Measurements from ENCODE around the gene ETV4. TPM values are rescaled to one million over a fixed set of nuclear protein-coding genes. Genes with fewer than 3 reads are reported as not detected.

The ETV4 gene
- polyA plus RNA-seq, 2 of the 4 experiments (the other 2 are of a cell fraction), result 18.5 to 39.1 TPM

DNA sequence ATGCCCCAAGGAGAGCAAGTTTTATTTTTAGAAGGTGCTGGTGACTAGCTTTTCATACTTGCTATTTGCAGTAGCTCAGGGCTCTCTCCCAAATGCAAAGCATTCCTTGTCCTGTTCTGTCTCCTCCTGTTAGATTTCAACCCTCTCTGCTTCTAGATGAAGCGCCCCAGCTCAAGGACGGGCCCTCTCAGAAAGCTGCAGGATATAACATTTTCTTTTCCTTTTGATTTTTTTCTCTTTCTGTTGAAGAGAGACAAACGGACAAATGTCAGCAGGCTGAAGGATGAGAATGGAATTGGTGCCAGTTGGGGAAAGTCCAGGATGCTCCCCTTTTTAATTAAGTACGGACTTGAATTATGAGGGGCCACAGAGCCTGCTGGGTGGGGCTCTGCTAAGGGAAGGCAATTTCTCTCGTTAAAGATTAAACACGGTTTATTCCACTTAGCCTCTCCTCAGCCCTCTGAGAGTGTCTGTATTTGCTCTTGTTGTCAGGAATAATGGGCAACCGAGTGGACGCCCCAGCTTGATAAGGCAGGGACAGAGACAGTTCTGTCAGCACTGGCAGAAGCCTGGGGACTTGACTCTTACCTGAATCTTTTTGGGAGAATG, 6.2 kb upstream of the ETV4 start:
- peaks cover 53% of the 10 kb centered on the region for H3K4me1 ChIP-seq
- TF ChIP-seq RAD21 (conservative IDR thresholded peaks at IDR 0.05 in 1 of 2, IDR thresholded peaks at IDR 0.05 in 1 of 2), result 0 out of 5 replicates have a peak, but pooled peaks of 1 of the 2 experiments have one; percentile 3
- no peak for TF ChIP-seq FOSL2 (IDR thresholded peaks at IDR 0.05)
- TF ChIP-seq FOSL2 (CRISPR knock-in tag; IDR thresholded peaks at IDR 0.05), result no peak
- DNase-seq (ENCODE audit: low read depth in 1 of 2, low spot score in 1 of 2), result no peak
- no peak overlapping the region for H3K4me3 ChIP-seq
- peak overlapping the region; percentile 66 for H3K4me2 ChIP-seq
- FAIRE-seq, result no peak
- no peaks in the 10 kb centered on the region for H3K9me3 ChIP-seq
- peak overlapping the region; percentile 46 to 70; a peak in 5 of 6 replicates for H3K27ac ChIP-seq
- ChIA-PET CTCF (interaction anchor here (0.6 to 2.4 kb wide), 15 partner anchors 8 to 215 kb away, joined by 3 to 13 read pairs (median 4); no protein-coding TSS in a partner anchor), POLR2A (no interaction called here)
- 9% methylated on average over 8 of the region's 8 CpGs for WGBS (ENCODE audit: missing lambda C conversion rate)
- ATAC-seq, result peak in 1 of 2 experiments; percentile 5; a peak in 1 of 6 replicates

DNA sequence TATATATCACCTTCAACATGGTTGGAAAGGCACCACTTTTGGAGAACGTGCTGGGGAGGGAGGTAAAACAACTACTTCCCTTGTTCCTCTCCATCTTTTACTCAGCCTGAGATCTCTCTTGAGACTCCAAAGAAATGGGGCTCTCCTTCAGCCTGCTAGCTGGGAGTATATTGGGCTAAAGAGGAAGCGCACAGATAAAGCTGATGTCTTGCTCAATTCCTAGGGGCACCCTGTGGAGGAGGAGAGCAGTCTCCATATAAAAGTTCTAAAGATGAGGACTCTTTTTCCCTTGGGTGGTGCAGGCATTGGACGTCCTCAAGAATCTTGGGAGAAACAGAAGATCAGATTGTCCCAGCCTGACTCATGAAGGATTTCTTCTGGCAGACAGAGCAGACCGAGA, 4.6 kb upstream of the ETV4 start:
- ChIA-PET POLR2A (interaction anchor here (0.7 kb wide), 1 partner anchor 1780 kb away, joined by 5 read pairs; no protein-coding TSS in a partner anchor), CTCF (interaction anchor here (1.8 to 2.0 kb wide), 2 partner anchors 25 to 210 kb away, joined by 5 to 6 read pairs; no protein-coding TSS in a partner anchor)
- Histone ChIP-seq H3K27ac (no peak overlapping the region), H3K4me2 (no peak overlapping the region), H3K9me3 (no peaks in the 10 kb centered on the region), H3K4me3 (no peak overlapping the region), H3K4me1 (peaks cover 46% of the 10 kb centered on the region)
- DNase-seq (ENCODE audit: low read depth in 1 of 2, low spot score in 1 of 2) (no peak), FAIRE-seq (no peak), ATAC-seq (no peak)
- 90% methylated on average over 4 of the region's 4 CpGs for WGBS (ENCODE audit: missing lambda C conversion rate)
- TF ChIP-seq, protein P1, sequence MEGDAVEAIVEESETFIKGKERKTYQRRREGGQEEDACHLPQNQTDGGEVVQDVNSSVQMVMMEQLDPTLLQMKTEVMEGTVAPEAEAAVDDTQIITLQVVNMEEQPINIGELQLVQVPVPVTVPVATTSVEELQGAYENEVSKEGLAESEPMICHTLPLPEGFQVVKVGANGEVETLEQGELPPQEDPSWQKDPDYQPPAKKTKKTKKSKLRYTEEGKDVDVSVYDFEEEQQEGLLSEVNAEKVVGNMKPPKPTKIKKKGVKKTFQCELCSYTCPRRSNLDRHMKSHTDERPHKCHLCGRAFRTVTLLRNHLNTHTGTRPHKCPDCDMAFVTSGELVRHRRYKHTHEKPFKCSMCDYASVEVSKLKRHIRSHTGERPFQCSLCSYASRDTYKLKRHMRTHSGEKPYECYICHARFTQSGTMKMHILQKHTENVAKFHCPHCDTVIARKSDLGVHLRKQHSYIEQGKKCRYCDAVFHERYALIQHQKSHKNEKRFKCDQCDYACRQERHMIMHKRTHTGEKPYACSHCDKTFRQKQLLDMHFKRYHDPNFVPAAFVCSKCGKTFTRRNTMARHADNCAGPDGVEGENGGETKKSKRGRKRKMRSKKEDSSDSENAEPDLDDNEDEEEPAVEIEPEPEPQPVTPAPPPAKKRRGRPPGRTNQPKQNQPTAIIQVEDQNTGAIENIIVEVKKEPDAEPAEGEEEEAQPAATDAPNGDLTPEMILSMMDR (IDR thresholded peaks at IDR 0.05), result no peak
- no peak for TF ChIP-seq HOXB13 (CRISPR knock-in tag; IDR thresholded peaks at IDR 0.05; ENCODE audit: low read depth)
- TF ChIP-seq KDM1A (IDR thresholded peaks at IDR 0.05; ENCODE audit: low read depth), result no peak
- TF ChIP-seq FOSB (CRISPR knock-in tag; IDR thresholded peaks at IDR 0.05), result no peak
- TF ChIP-seq RFX5 (IDR thresholded peaks at IDR 0.05), result no peak

DNA sequence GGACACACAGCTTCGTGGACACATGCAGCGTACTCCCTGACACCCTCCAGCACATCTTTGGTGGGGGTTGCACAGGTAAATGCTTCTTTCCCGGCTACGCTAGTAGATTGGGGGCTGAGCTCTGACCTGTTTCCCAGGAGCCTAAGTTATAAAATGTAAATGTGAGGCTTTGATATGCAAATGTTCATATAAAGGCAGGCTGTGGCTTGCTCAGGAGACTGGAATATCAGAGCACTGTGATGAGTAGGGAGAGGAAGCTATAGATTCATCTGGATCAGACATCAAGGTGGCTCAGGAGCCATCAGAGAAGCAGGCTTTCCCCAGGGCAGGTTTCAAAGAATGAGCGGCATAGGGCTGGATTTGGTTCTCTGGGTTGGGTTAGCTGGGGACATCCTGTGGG, 3.4 kb upstream of the ETV4 start:
- no peak for FAIRE-seq
- CTCF ChIA-PET, result interaction anchor here (0.8 to 2.0 kb wide), 3 partner anchors 26 to 211 kb away, joined by 3 to 6 read pairs (median 5); no protein-coding TSS in a partner anchor

More for the DNA sequence above, 3.4 kb upstream of the ETV4 start:
- Histone ChIP-seq H3K27ac (no peak overlapping the region), H3K9me3 (no peaks in the 10 kb centered on the region), H3K4me2 (no peak overlapping the region), H3K4me3 (no peak overlapping the region), H3K4me1 (peaks cover 34% of the 10 kb centered on the region)
- ATAC-seq (no peak), DNase-seq (ENCODE audit: low read depth in 1 of 2, low spot score in 1 of 2) (no peak)
- TF ChIP-seq RFX5 (IDR thresholded peaks at IDR 0.05) (no peak), JUNB (IDR thresholded peaks at IDR 0.05) (no peak), SMC3 (IDR thresholded peaks at IDR 0.05) (no peak), EHMT2 (IDR thresholded peaks at IDR 0.05; ENCODE audit: low read depth) (no peak), FOSL2 (IDR thresholded peaks at IDR 0.05) (no peak), FOSL2 (CRISPR knock-in tag; IDR thresholded peaks at IDR 0.05) (no peak), ZNF302 (CRISPR knock-in tag; IDR thresholded peaks at IDR 0.05) (no peak), POLR2AphosphoS2 (conservative IDR thresholded peaks at IDR 0.05; ENCODE audit: low read length) (no peak), NPAS2 (CRISPR knock-in tag; IDR thresholded peaks at IDR 0.05; ENCODE audit: borderline replicate concordance) (no peak), HEYL (CRISPR knock-in tag; IDR thresholded peaks at IDR 0.05) (no peak), CHD4 (IDR thresholded peaks at IDR 0.05; ENCODE audit: borderline replicate concordance) (no peak), PHF8 (IDR thresholded peaks at IDR 0.05; ENCODE audit: borderline replicate concordance, low read depth) (no peak), JUN (IDR thresholded peaks at IDR 0.05) (no peak), MAFK (IDR thresholded peaks at IDR 0.05; ENCODE audit: partially characterized antibody) (no peak), ESRRA (IDR thresholded peaks at IDR 0.05; ENCODE audit: borderline replicate concordance, low read length) (no peak)
- TF ChIP-seq, protein P1 (IDR thresholded peaks at IDR 0.05), result no peak
- POLR2A ChIA-PET, result no interaction called here
- 85% methylated on average over 5 of the region's 5 CpGs for WGBS (ENCODE audit: missing lambda C conversion rate)
